T-cell (primary cell): ENCODE data around the gene LAMA3. TPM values are rescaled to one million over a fixed set of nuclear protein-coding genes. Genes with fewer than 3 reads are reported as not detected.

ENCODE experiments used
- ATAC-seq, 4 experiments: fragments of 200-7000 bp in 3 of 4; fragments of 150-1000 bp in 1 of 4; cut with Tn5 transposase; replicated peaks in 1 of 4; 1 replicate in 3 of 4; 2 replicates in 1 of 4; pipeline ENCODE4 v1.10.0; 2021; ENCODE audit warnings: moderate library complexity in 3 of 4, mild to moderate bottlenecking in 2 of 4, moderate number of reproducible peaks in 1 of 4
- CTCF ChIA-PET, 2 donors: fragments of 300-600 bp; sonication (Branson Sonifier 250); formaldehyde crosslinking; loops; one replicate each; lab custom pipeline; 2022; ENCODE audit warnings: antibody characterized with exemption in 2 of 2; lab: Charles Lee
- POLR2A ChIA-PET, 2 donors: fragments of 300-600 bp; sonication (Branson Sonifier 250); formaldehyde crosslinking; loops; one replicate each; lab custom pipeline; 2022; ENCODE audit warnings: antibody characterized with exemption in 2 of 2; lab: Charles Lee
- DNase-seq, 35 experiments: peaks; one replicate each; pipeline versions ENCODE4 v3.0.0 to v3.0.0-alpha.2; 2013 to 2023
- H3K27ac ChIP-seq: one replicate; pipeline ENCODE4 v1.5.1; 2013; ENCODE audit warnings: low read length
- H3K27me3 ChIP-seq, 2 experiments: replicated peaks in 1 of 2; 1 replicate in 1 of 2; 2 replicates in 1 of 2; pipeline versions ENCODE4 v1.6.1 to v1.7.0; 2013; ENCODE audit warnings: low read length in 1 of 2, mixed read lengths in 1 of 2; ENCODE audit not compliant: control insufficient read depth in 2 of 2, insufficient read depth in 2 of 2; ENCODE audit errors: extremely low read depth in 1 of 2
- H3K36me3 ChIP-seq, 2 donors: 1 replicate in 1 of 2; 2 replicates in 1 of 2; pipeline versions ENCODE4 v1.6.1 to v1.7.0; 2013; ENCODE audit warnings: low read length in 1 of 2; ENCODE audit not compliant: control insufficient read depth in 2 of 2, insufficient read depth in 1 of 2; ENCODE audit errors: extremely low read depth in 1 of 2
- H3K4me1 ChIP-seq, 2 experiments: 1 replicate in 1 of 2; 2 replicates in 1 of 2; pipeline versions ENCODE4 v1.6.1 to v1.7.0; 2013; ENCODE audit warnings: low read length in 2 of 2, mixed read lengths in 1 of 2; ENCODE audit not compliant: insufficient read depth in 2 of 2, control insufficient read depth in 1 of 2; ENCODE audit errors: extremely low read depth in 1 of 2
- H3K4me3 ChIP-seq, 2 donors: 1 replicate in 1 of 2; 2 replicates in 1 of 2; pipeline versions ENCODE4 v1.5.1 to v1.7.0; 2013; ENCODE audit warnings: mild to moderate bottlenecking in 2 of 2, low read length in 1 of 2, moderate library complexity in 1 of 2; ENCODE audit not compliant: control insufficient read depth in 1 of 2; ENCODE audit errors: extremely low read depth in 1 of 2
- H3K9me3 ChIP-seq: 2 replicates; pipeline ENCODE4 v1.7.0; 2013
- H3K27ac Mint-ChIP-seq, 2 donors: one replicate each; pipeline ENCODE4 v1.8.0; 2020 to 2021; ENCODE audit warnings: mild to moderate bottlenecking in 2 of 2, mixed read lengths in 2 of 2
- H3K27me3 Mint-ChIP-seq, 2 donors: one replicate each; pipeline ENCODE4 v1.8.0; 2021 to 2022; ENCODE audit warnings: mixed read lengths in 2 of 2
- H3K36me3 Mint-ChIP-seq: one replicate; pipeline ENCODE4 v1.8.0; 2021; ENCODE audit warnings: mixed read lengths
- H3K4me1 Mint-ChIP-seq, 3 donors: one replicate each; pipeline ENCODE4 v1.8.0; 2020 to 2022; ENCODE audit warnings: mixed read lengths in 3 of 3, mild to moderate bottlenecking in 1 of 3
- H3K4me3 Mint-ChIP-seq, 3 donors: one replicate each; pipeline ENCODE4 v1.8.0; 2020 to 2022; ENCODE audit warnings: mild to moderate bottlenecking in 3 of 3, mixed read lengths in 3 of 3, moderate library complexity in 3 of 3
- H3K9me3 Mint-ChIP-seq, 3 donors: one replicate each; pipeline ENCODE4 v1.8.0; 2020 to 2022; ENCODE audit warnings: mixed read lengths in 3 of 3
- WGBS: methylation state at CpG from one replicate; pipeline ENCODE4 v1.1.5; 2013; ENCODE audit warnings: missing lambda C conversion rate; ENCODE audit not compliant: insufficient coverage; 5-methylcytosine and 5-hydroxymethylcytosine counted together
- total RNA-seq, 35 experiments: library from RNA in 6 of 35; stranded (reverse) in 6 of 35; fragments of 120-200 nt in 1 of 35; gene quantifications; one replicate each; pipeline versions ENCODE4 v1.2.1 to v1.2.4 and lab custom pipeline; 2013 to 2026

LAMA3 gene
- total RNA-seq, 5 donors from 2014 or later (not counting 1 experiment from before 2014, with no cell fraction given), result 0.20 to 0.44 (median 0.26) TPM; not detected in 2

GRCh38 chr18:23977103-23977502 is 287.9 kb downstream of the LAMA3 start:
- Histone ChIP-seq H3K9me3 (no peaks in the 10 kb centered on the region), H3K27ac (no peak overlapping the region), H3K4me1 (peaks cover 10 to 24% of the 10 kb centered on the region in 2 experiments), H3K4me3 (no peak overlapping the region), H3K27me3 (no peaks in the 10 kb centered on the region), H3K36me3 (no peaks in the 10 kb centered on the region)
- POLR2A ChIA-PET, result no interaction called here
- ATAC-seq, result no peak
- Mint-ChIP-seq H3K4me3 (no peak overlapping the region), H3K36me3 (peaks cover 8% of the 10 kb centered on the region), H3K27ac (peak overlapping the region in 1 of 2 donors; percentile 10), H3K9me3 (peaks cover 3 to 24% (median 12%) of the 10 kb centered on the region in 3 donors), H3K27me3 (no peaks in the 10 kb centered on the region), H3K4me1 (peaks cover 49 to 75% (median 61%) of the 10 kb centered on the region in 3 donors)
- WGBS, result 98% methylated on average over 5 of the region's 7 CpGs
- DNase-seq, result no peak
- CTCF ChIA-PET, result interaction anchor here in 1 of 2 donors (0.6 to 1.1 kb wide), 2 partner anchors 8 to 9 kb away, joined by 3 read pairs; no protein-coding TSS in a partner anchor

- no CpG with 5 or more reads among the region's 1 CpG for WGBS
- peak in 15 of 35 experiments; percentile 9 to 62 (median 28) for DNase-seq
- Mint-ChIP-seq H3K9me3 (peaks cover 3 to 24% (median 12%) of the 10 kb centered on the region in 3 donors), H3K4me3 (peak overlapping the region in 2 of 3 donors; percentile 14), H3K27ac (peak overlapping the region; percentile 61 to 76), H3K4me1 (peaks cover 46 to 74% (median 61%) of the 10 kb centered on the region in 3 donors), H3K27me3 (no peaks in the 10 kb centered on the region), H3K36me3 (peaks cover 8% of the 10 kb centered on the region)
- ATAC-seq, result peak; percentile 65 to 97 (median 80)
- no peaks in the 10 kb centered on the region for H3K9me3 ChIP-seq
- ChIA-PET CTCF (interaction anchor here in 1 of 2 donors (0.6 kb wide), 1 partner anchor 9 kb away, joined by 3 read pairs; no protein-coding TSS in a partner anchor), POLR2A (no interaction called here)
- H3K27ac ChIP-seq, result peak overlapping the region; percentile 19
- no peaks in the 10 kb centered on the region for H3K36me3 ChIP-seq
- H3K27me3 ChIP-seq, result no peaks in the 10 kb centered on the region
- peaks cover 10 to 19% of the 10 kb centered on the region in 2 experiments for H3K4me1 ChIP-seq
- H3K4me3 ChIP-seq, result no peak overlapping the region
These were observed 288.6 kb downstream of the LAMA3 start for GRCh38 chr18:23977719-23978483.

DNA sequence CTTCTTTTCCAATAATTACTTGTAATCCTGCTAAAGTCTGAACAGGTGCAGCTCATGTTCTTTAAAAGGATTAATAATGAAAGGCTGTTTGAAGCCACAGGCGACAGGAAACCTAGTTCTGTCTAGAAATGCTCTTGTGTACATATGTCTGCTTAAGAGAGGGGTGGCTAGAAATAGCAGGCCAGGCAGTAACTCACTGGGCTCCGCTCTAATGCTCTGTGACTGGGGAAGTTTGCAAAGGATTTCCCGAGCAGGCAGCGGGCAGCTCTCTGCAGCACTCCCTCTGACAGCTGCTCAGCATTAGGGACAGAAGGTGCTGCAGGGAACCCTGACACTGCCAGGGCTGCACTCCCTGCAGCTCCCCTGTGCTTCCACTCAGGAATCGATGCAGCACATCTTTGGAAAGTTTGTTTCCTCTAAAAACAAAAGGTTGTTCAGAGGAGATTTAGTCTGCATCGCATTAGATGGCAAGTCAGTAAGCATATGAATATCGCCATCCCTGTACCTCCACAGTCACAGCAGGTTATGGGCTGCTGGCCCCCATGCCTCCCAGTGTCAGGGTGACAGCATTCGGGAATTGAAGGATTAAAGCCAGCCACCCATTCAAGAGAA is 292.2 kb downstream of the LAMA3 start:
- peak overlapping the region in 1 of 2 donors; percentile 23 for H3K27ac Mint-ChIP-seq
- peak in 1 of 4 experiments; percentile 37 for ATAC-seq
- Histone ChIP-seq H3K4me1 (peaks cover 10 to 19% of the 10 kb centered on the region in 2 experiments), H3K9me3 (no peaks in the 10 kb centered on the region), H3K27ac (no peak overlapping the region), H3K4me3 (no peak overlapping the region), H3K36me3 (no peaks in the 10 kb centered on the region), H3K27me3 (no peaks in the 10 kb centered on the region)
- peaks cover 3 to 11% (median 4%) of the 10 kb centered on the region in 3 donors for H3K9me3 Mint-ChIP-seq
- WGBS, result 68% methylated on average over 6 of the region's 8 CpGs
- DNase-seq, result no peak
- peaks cover 10% of the 10 kb centered on the region for H3K36me3 Mint-ChIP-seq
- H3K27me3 Mint-ChIP-seq, result no peaks in the 10 kb centered on the region
- CTCF ChIA-PET, result no interaction called here
- POLR2A ChIA-PET, result interaction anchor here in 1 of 2 donors (0.5 to 0.6 kb wide), 2 partner anchors 40 to 105 kb away, joined by 4 to 5 read pairs; no protein-coding TSS in a partner anchor
- peaks cover 36 to 52% (median 47%) of the 10 kb centered on the region in 3 donors for H3K4me1 Mint-ChIP-seq
- H3K4me3 Mint-ChIP-seq, result no peak overlapping the region

DNA sequence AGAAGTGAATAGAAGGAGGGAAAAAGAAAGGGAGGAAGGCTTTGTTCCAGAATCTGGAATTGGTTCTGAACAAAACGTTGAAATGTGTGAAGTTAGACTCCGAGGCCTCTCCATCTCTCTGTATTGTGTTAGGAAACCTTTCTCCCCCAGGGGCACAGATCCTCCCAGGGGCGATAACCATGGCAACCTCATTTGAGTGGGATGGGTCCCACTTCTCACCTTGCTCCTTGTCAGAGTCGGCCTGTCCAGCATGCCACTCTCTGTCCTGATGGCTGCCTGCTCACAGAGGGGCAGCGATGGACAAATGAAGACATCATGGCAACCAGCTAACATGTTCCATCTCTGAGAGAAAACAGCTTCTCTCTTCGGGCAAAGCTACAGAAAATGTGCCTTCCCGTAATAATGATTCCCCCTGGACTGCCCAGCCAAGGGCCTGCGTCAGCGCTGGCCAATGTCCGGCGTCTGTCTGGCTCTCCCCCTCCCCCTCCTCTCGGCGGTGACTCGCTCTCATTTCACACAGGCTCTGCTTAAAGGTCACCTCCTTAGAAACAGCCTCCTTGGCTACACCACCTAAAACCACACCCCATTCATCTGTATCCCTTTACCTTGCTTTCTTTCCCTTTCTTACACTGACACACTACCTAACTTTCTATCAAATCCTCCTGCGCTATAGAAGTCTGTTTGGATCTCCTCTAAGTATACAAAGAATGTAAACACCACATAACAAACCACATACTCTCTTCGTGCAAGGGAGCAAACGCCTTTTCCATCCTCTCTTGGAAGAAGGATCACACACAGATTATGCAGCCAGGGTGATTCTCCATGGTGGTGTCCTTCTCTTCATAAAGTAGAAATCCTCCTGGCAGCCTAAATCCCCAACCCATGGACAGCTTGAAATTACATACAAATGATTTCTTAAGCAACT is 293.2 kb downstream of the LAMA3 start:
- ChIA-PET POLR2A (interaction anchor here (0.5 to 0.6 kb wide), 2 partner anchors 36 to 39 kb away, joined by 3 to 5 read pairs; no protein-coding TSS in a partner anchor), CTCF (interaction anchor here in 1 of 2 donors (0.6 kb wide), 1 partner anchor 61 kb away, joined by 6 read pairs; no protein-coding TSS in a partner anchor)
- WGBS, result 90% methylated on average over 14 of the region's 17 CpGs
- Mint-ChIP-seq H3K4me3 (no peak overlapping the region), H3K27me3 (no peaks in the 10 kb centered on the region), H3K27ac (peak overlapping the region in 1 of 2 donors; percentile 23), H3K9me3 (peaks cover 0 to 3% (median 0%) of the 10 kb centered on the region in 3 donors), H3K36me3 (peaks cover 12% of the 10 kb centered on the region), H3K4me1 (peaks cover 41 to 55% (median 48%) of the 10 kb centered on the region in 3 donors)
- Histone ChIP-seq H3K4me3 (no peak overlapping the region), H3K27me3 (no peaks in the 10 kb centered on the region), H3K9me3 (no peaks in the 10 kb centered on the region), H3K4me1 (peaks cover 10 to 19% of the 10 kb centered on the region in 2 experiments), H3K36me3 (no peaks in the 10 kb centered on the region), H3K27ac (no peak overlapping the region)
- DNase-seq, result no peak
- ATAC-seq, result no peak

DNA sequence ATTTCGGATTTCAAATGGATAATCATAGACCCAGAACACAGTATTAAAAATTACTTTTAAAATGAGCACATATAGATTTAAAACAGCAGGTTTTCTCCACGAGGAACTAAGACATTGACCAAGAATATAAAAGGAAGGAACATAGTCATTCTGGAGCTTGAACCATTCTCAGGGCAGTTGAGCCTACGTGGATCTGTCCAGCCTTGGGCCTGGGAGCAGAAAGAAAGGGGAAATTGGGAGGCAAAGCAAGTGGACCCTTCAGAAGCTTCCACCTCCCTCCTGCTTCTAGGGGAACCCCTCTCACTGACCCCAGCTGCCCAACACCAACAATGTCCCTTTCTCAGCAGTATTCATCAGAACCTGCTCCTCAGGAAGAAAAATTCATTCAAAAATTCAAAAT is 293.9 kb downstream of the LAMA3 start:
- no peak for DNase-seq
- H3K27ac ChIP-seq, result no peak overlapping the region
- H3K27me3 Mint-ChIP-seq, result no peaks in the 10 kb centered on the region
- H3K36me3 Mint-ChIP-seq, result peaks cover 16% of the 10 kb centered on the region
- no peak overlapping the region for H3K4me3 Mint-ChIP-seq
- CTCF ChIA-PET, result no interaction called here
- no peak for ATAC-seq
- peaks cover 40 to 55% (median 48%) of the 10 kb centered on the region in 3 donors for H3K4me1 Mint-ChIP-seq
- H3K4me1 ChIP-seq, result peaks cover 10 to 12% of the 10 kb centered on the region in 2 experiments
- H3K27ac Mint-ChIP-seq, result no peak overlapping the region
- no peaks in the 10 kb centered on the region for H3K9me3 ChIP-seq
- H3K36me3 ChIP-seq, result no peaks in the 10 kb centered on the region
- H3K9me3 Mint-ChIP-seq, result no peaks in the 10 kb centered on the region
- no peak overlapping the region for H3K4me3 ChIP-seq
- POLR2A ChIA-PET, result interaction anchor here in 1 of 2 donors (0.6 kb wide), 1 partner anchor 37 kb away, joined by 3 read pairs; no protein-coding TSS in a partner anchor
- H3K27me3 ChIP-seq, result no peaks in the 10 kb centered on the region
- no CpG with 5 or more reads among the region's 3 CpGs for WGBS
